HCT116 (cell line): Measurements from ENCODE around the gene C2orf81. TPM values are rescaled to one million over a fixed set of nuclear protein-coding genes. Genes with fewer than 3 reads are reported as not detected.

Experiments
- ATAC-seq: fragments of 200-7000 bp; cut with Tn5 transposase; 2 replicates; pipeline ENCODE4 v1.9.1; 2020; ENCODE audit warnings: mild to moderate bottlenecking, moderate library complexity
- BruUV-seq: library from RNA; stranded (reverse); fragments of 400-500 nt; replicated peaks from 2 replicates; lab custom pipeline; 2021; lab: Mats Ljungman, UMichigan
- CTCF ChIA-PET: fragments of 300-600 bp; sonication (Branson Sonifier 250); formaldehyde crosslinking; loops from one replicate; lab custom pipeline; 2021; ENCODE audit warnings: antibody characterized with exemption; lab: Charles Lee
- POLR2A ChIA-PET: fragments of 300-600, 350-600 bp; sonication (Branson Sonifier 250); formaldehyde crosslinking; loops from one replicate; lab custom pipeline; 2021; ENCODE audit warnings: antibody characterized with exemption; lab: Charles Lee
- RAD21 ChIA-PET, 2 experiments: fragments of 300-600 bp; sonication (Branson Sonifier 250); formaldehyde crosslinking; loops; one replicate each; lab custom pipeline; 2023; ENCODE audit warnings: low total read pairs in 2 of 2; ENCODE audit not compliant: uncharacterized antibody in 2 of 2, unreplicated experiment in 2 of 2, low non-redundant PET in 1 of 2; lab: Charles Lee
- DNase-seq: peaks from one replicate; pipeline ENCODE4 v3.0.0-alpha.2; 2010; ENCODE audit warnings: low read depth, low spot score
- H2AFZ ChIP-seq: fragments of 200-600 bp; shearing (Covaris generic), sonication (generic); 2 replicates; pipeline ENCODE4 v1.6.1; 2017; ENCODE audit warnings: low read depth, mixed run types, mixed read lengths, antibody characterized with exemption, low read length; ENCODE audit not compliant: poor library complexity, severe bottlenecking
- H3K27ac ChIP-seq: 2 replicates; pipeline ENCODE4 v1.5.1; 2012; ENCODE audit warnings: low read depth, low read length
- H3K27me3 ChIP-seq: fragments of 200-600 bp; sonication (generic); 2 replicates; pipeline ENCODE4 v1.6.1; 2016; ENCODE audit warnings: mixed run types, low read length, mixed read lengths; ENCODE audit not compliant: insufficient read depth
- H3K36me3 ChIP-seq, 2 experiments: fragments of 200-500 bp in 1 of 2; fragments of 200-600 bp in 1 of 2; sonication (Bioruptor generic) in 1 of 2; sonication (generic) in 1 of 2; 2 replicates each; pipeline versions ENCODE4 v1.5.1 to v1.6.1; 2014 to 2016; ENCODE audit warnings: low read length in 2 of 2, inconsistent platforms in 1 of 2, mixed read lengths in 1 of 2, mixed run types in 1 of 2; ENCODE audit not compliant: insufficient read depth in 2 of 2, control insufficient read depth in 1 of 2
- H3K4me1 ChIP-seq, 2 experiments: fragments of 200-600 bp in 1 of 2; sonication (generic) in 1 of 2; 2 replicates each; pipeline versions ENCODE4 v1.5.1 to v1.6.1; 2012 to 2017; ENCODE audit warnings: low read length in 2 of 2, inconsistent platforms in 1 of 2, mild to moderate bottlenecking in 1 of 2, mixed read lengths in 1 of 2, mixed run types in 1 of 2, moderate library complexity in 1 of 2; ENCODE audit not compliant: insufficient read depth in 2 of 2, control insufficient read depth in 1 of 2
- H3K4me2 ChIP-seq: fragments of 200-600 bp; sonication (generic); 2 replicates; pipeline ENCODE4 v1.6.1; 2017; ENCODE audit warnings: mixed run types, low read length, mixed read lengths
- H3K4me3 ChIP-seq, 2 experiments: fragments of 200-600 bp in 1 of 2; sonication (generic) in 1 of 2; replicated peaks in 1 of 2; 2 replicates each; pipeline ENCODE4 v1.5.1; 2011 to 2016; ENCODE audit warnings: low read length in 2 of 2, control low read depth in 1 of 2, low read depth in 1 of 2, mild to moderate bottlenecking in 1 of 2, mixed read lengths in 1 of 2, mixed run types in 1 of 2
- H3K79me2 ChIP-seq: fragments of 200-600 bp; sonication (generic); 2 replicates; pipeline ENCODE4 v1.6.1; 2017; ENCODE audit warnings: mild to moderate bottlenecking, mixed run types, low read length, moderate library complexity, mixed read lengths; ENCODE audit not compliant: insufficient read depth
- H3K9ac ChIP-seq: fragments of 200-600 bp; sonication (generic); 2 replicates; pipeline ENCODE4 v1.6.1; 2016; ENCODE audit warnings: low read length, mixed read lengths
- H3K9me2 ChIP-seq: fragments of 200-600 bp; sonication (generic), shearing (Covaris generic); 2 replicates; pipeline ENCODE4 v1.6.1; 2017; ENCODE audit warnings: mixed run types, mild to moderate bottlenecking, moderate library complexity; ENCODE audit not compliant: insufficient read depth
- H3K9me3 ChIP-seq, 2 experiments: fragments of 200-500 bp in 1 of 2; fragments of 200-600 bp in 1 of 2; sonication (Bioruptor generic) in 1 of 2; sonication (generic) in 1 of 2; 2 replicates each; pipeline ENCODE4 v1.6.1; 2014 to 2017; ENCODE audit warnings: low read length in 2 of 2, mixed read lengths in 2 of 2, inconsistent platforms in 1 of 2, low read depth in 1 of 2, mild to moderate bottlenecking in 1 of 2, mixed run types in 1 of 2, moderate library complexity in 1 of 2; ENCODE audit not compliant: control insufficient read depth in 1 of 2, insufficient read depth in 1 of 2
- H4K20me1 ChIP-seq: fragments of 200-600 bp; sonication (generic), shearing (Covaris generic); 2 replicates; pipeline ENCODE4 v1.6.1; 2017; ENCODE audit warnings: mixed run types, mild to moderate bottlenecking, moderate library complexity; ENCODE audit not compliant: insufficient read depth
- EZH2phosphoT487 ChIP-seq: fragments of 200-600 bp; IDR thresholded peaks from 2 replicates; pipeline ENCODE4 v1.6.1; 2018; ENCODE audit warnings: antibody characterized with exemption, borderline replicate concordance
- FOSL1 ChIP-seq: IDR thresholded peaks from 2 replicates; pipeline ENCODE4 v1.6.1; 2012; ENCODE audit warnings: low read depth
- POLR2AphosphoS5 ChIP-seq: IDR thresholded peaks from 2 replicates; pipeline ENCODE4 v1.6.1; 2011; ENCODE audit warnings: mild to moderate bottlenecking, low read depth, low read length, moderate library complexity
- REST ChIP-seq: IDR thresholded peaks from 2 replicates; pipeline ENCODE4 v1.6.1; 2012; ENCODE audit warnings: low read depth
- SP1 ChIP-seq: IDR thresholded peaks from 2 replicates; pipeline ENCODE4 v1.6.1; 2012; ENCODE audit warnings: low read depth
- SRF ChIP-seq: IDR thresholded peaks from 2 replicates; pipeline ENCODE4 v1.6.1; 2012; ENCODE audit warnings: low read depth
- TCF7L2 ChIP-seq: IDR thresholded peaks from 2 replicates; pipeline ENCODE4 v1.7.0; 2011; ENCODE audit warnings: borderline replicate concordance, inconsistent platforms; ENCODE audit not compliant: insufficient read depth, insufficient read length; ENCODE audit errors: extremely low read depth
- ZBTB33 ChIP-seq: IDR thresholded peaks from 2 replicates; pipeline ENCODE4 v1.6.1; 2011; ENCODE audit warnings: mild to moderate bottlenecking, low read length, moderate library complexity; ENCODE audit not compliant: insufficient replicate concordance; ENCODE audit errors: extremely low read depth
- ZNF274 ChIP-seq: fragments of 200-500 bp; sonication (Bioruptor generic); IDR thresholded peaks from 2 replicates; pipeline ENCODE4 v1.6.1; 2014; ENCODE audit warnings: mild to moderate bottlenecking, low read depth, low read length, inconsistent platforms
- intact Hi-C: fragments of 100-400 bp; cut with micrococcal nuclease; formaldehyde crosslinking; loops from 2 replicates; pipeline ENCODE4 v1.10.0; 2022
- total RNA-seq: library from RNA; stranded (reverse); gene quantifications from one replicate; pipeline ENCODE4 v1.2.1, GENCODE V29; 2021; ENCODE audit not compliant: unreplicated experiment

C2orf81 gene
- total RNA-seq, 1 experiment from 2014 or later, result 6.5 TPM

DNA sequence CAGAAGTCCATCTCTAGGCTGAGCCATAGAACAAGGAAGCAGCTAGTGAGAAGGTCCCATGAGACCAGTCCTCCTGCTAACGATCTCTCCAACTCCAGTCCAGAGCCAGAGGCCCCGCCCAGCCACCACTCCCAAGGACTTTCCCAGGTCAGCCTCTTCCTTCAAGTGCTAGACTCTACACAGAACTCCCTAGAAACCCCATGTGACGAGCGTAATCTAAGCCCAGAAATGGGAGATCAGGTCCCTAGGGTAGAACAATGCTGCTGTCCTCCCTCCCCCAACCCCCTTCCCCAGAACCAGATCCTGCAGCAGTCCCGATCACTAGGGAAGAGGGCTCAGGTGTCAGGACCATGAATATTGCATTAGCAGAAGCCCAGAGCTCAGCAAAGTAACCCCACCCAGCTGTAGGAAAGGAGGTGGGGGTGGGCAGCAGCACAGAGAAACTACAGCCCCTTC, 48.2 kb downstream of the C2orf81 start:
- Histone ChIP-seq H3K4me3 (no peak overlapping the region), H2AFZ (no peak overlapping the region), H3K9me3 (no peaks in the 10 kb centered on the region), H3K4me2 (no peak overlapping the region), H3K36me3 (peaks cover 3 to 33% of the 10 kb centered on the region in 2 experiments; a peak in 2 of 4 replicates), H3K27ac (no peak overlapping the region), H3K27me3 (no peaks in the 10 kb centered on the region), H3K9me2 (no peaks in the 10 kb centered on the region), H3K79me2 (no peaks in the 10 kb centered on the region), H3K4me1 (no peaks in the 10 kb centered on the region), H4K20me1 (no peaks in the 10 kb centered on the region), H3K9ac (no peak overlapping the region)
- BruUV-seq, result no TSS peak
- CTCF ChIA-PET, result no interaction called here
- POLR2A ChIA-PET, result no interaction called here
- DNase-seq (no peak), ATAC-seq (no peak)
- RAD21 ChIA-PET, result no interaction called here
- TF ChIP-seq FOSL1 (no peak), REST (no peak), SRF (no peak), EZH2phosphoT487 (no peak), SP1 (no peak), TCF7L2 (no peak), ZBTB33 (no peak), ZNF274 (no peak), POLR2AphosphoS5 (no peak)
- intact Hi-C loops, result no loop called here
